H1 (cell line): ENCODE measurements around the gene FGF1.

ENCODE experiments used
- ATF3 ChIP-seq: IDR thresholded peaks from 2 replicates; pipeline ENCODE4 v1.6.1; 2011; ENCODE audit warnings: low read depth, mild to moderate bottlenecking, low read length; ENCODE audit not compliant: insufficient read depth
- CHD1 ChIP-seq: IDR thresholded peaks from 2 replicates; pipeline ENCODE4 v1.6.1; 2012; ENCODE audit warnings: low read depth, low read length, improper control_type of control experiment
- CHD7 ChIP-seq: fragments of 300-600 bp; sonication (generic); IDR thresholded peaks from 2 replicates; pipeline ENCODE4 v1.7.1; 2012; ENCODE audit warnings: low read length, moderate library complexity, mild to moderate bottlenecking, inconsistent platforms; ENCODE audit not compliant: insufficient replicate concordance
- CTCF ChIP-seq, 3 experiments: IDR thresholded peaks; 1 replicate in 2 of 3; 2 replicates in 1 of 3; pipeline versions ENCODE4 v1.5.1 to v1.6.1; 2011; ENCODE audit warnings: low read length in 3 of 3, mild to moderate bottlenecking in 3 of 3, inconsistent platforms in 2 of 3, low read depth in 1 of 3, moderate library complexity in 1 of 3; ENCODE audit not compliant: insufficient read depth in 1 of 3; ENCODE audit errors: control extremely low read depth in 1 of 3
- MAFK ChIP-seq: IDR thresholded peaks from 2 replicates; pipeline ENCODE4 v1.6.1; 2012; ENCODE audit warnings: low read depth, mild to moderate bottlenecking, improper control_type of control experiment, low read length
- MAX ChIP-seq: IDR thresholded peaks from 2 replicates; pipeline ENCODE4 v1.6.1; 2012; ENCODE audit warnings: inconsistent platforms
- POLR2AphosphoS5 ChIP-seq: IDR thresholded peaks from 2 replicates; pipeline ENCODE4 v1.6.1; 2011; ENCODE audit warnings: low read depth, low read length
- RNF2 ChIP-seq: fragments of 200-900, 300-1000 bp; sonication (generic); IDR thresholded peaks from 2 replicates; pipeline ENCODE4 v1.7.1; 2016; ENCODE audit warnings: borderline replicate concordance, low read depth, mild to moderate bottlenecking, antibody characterized with exemption, low read length; ENCODE audit not compliant: poor library complexity, severe bottlenecking; ENCODE audit errors: missing control alignments
- SP2 ChIP-seq: IDR thresholded peaks from 2 replicates; pipeline ENCODE4 v1.6.1; 2012; ENCODE audit warnings: mild to moderate bottlenecking, low read length, inconsistent platforms
- TEAD4 ChIP-seq: IDR thresholded peaks from 2 replicates; pipeline ENCODE4 v1.6.1; 2012; ENCODE audit warnings: low read depth, low read length, inconsistent platforms, mixed read lengths

GRCh38 chr5:142552107-142552506 is 133.8 kb downstream of the FGF1 start:
- no peak for TF ChIP-seq CTCF (IDR thresholded peaks at IDR 0.05; ENCODE audit: control extremely low read depth in 1 of 3, insufficient read depth in 1 of 3, low read depth in 1 of 3, low read length in 3 of 3)
- TF ChIP-seq SP2, result no peak
- no peak for TF ChIP-seq CHD7
- TF ChIP-seq MAX, result no peak
- no peak for TF ChIP-seq CHD1
- TF ChIP-seq RNF2, result no peak
- TF ChIP-seq TEAD4, result no peak
- TF ChIP-seq MAFK, result no peak
- no peak for TF ChIP-seq POLR2AphosphoS5
- TF ChIP-seq ATF3, result no peak
